Effector CD4-positive, alpha-beta T cell (primary cell): ENCODE measurements around the gene MACROD1.

Experiments used
- DNase-seq: peaks from one replicate; pipeline ENCODE4 v3.0.0-alpha.2; 2020

MACROD1 gene

GRCh38 chr11:64150481-64151239 is 15.3 kb downstream of the MACROD1 start:
- DNase-seq, result no peak

- no peak for DNase-seq
Observed at GRCh38 chr11:64150051-64150450, 15.9 kb downstream of the MACROD1 start.

GRCh38 chr11:64148917-64149617 is 16.8 kb downstream of the MACROD1 start:
- no peak for DNase-seq

GRCh38 chr11:64148226-64148916 is 17.5 kb downstream of the MACROD1 start:
- DNase-seq, result peak; percentile 68

GRCh38 chr11:64146036-64146955 is 19.6 kb downstream of the MACROD1 start:
- DNase-seq, result peak; percentile 54

GRCh38 chr11:64144587-64145472 is 21.1 kb downstream of the MACROD1 start:
- no peak for DNase-seq

- no peak for DNase-seq
Observed at GRCh38 chr11:64141081-64141783, 24.7 kb downstream of the MACROD1 start.

- no peak for DNase-seq
Observed at GRCh38 chr11:64140082-64140481, 25.8 kb downstream of the MACROD1 start.

- DNase-seq, result no peak
Observed at GRCh38 chr11:64139049-64139448, 26.9 kb downstream of the MACROD1 start.

GRCh38 chr11:64138398-64138797 is 27.5 kb downstream of the MACROD1 start:
- DNase-seq, result no peak

- DNase-seq, result no peak
Observed at GRCh38 chr11:64136765-64137441, 29.0 kb downstream of the MACROD1 start.

- no peak for DNase-seq
Observed at GRCh38 chr11:64135711-64136110, 30.2 kb downstream of the MACROD1 start.

GRCh38 chr11:64134963-64135362 is 30.9 kb downstream of the MACROD1 start:
- no peak for DNase-seq

- DNase-seq, result no peak
Observed at GRCh38 chr11:64132982-64133705, 32.8 kb downstream of the MACROD1 start.

GRCh38 chr11:64132191-64132771 is 33.6 kb downstream of the MACROD1 start:
- no peak for DNase-seq

- no peak for DNase-seq
Observed at GRCh38 chr11:64131683-64132190, 34.2 kb downstream of the MACROD1 start.

- DNase-seq, result no peak
Observed at GRCh38 chr11:64130618-64131017, 35.3 kb downstream of the MACROD1 start.

GRCh38 chr11:64129403-64129802 is 36.5 kb downstream of the MACROD1 start:
- no peak for DNase-seq
